K562 (cell line): ENCODE measurements around the gene APOM. TPM values are rescaled to one million over a fixed set of nuclear protein-coding genes. Genes with fewer than 3 reads are reported as not detected.
A peak's percentile ranks its signal among the peaks of the same experiment; 100 is the strongest.

Experiments used
- AFF1 ChIP-seq, 2 experiments: fragments of 450-650 bp; IDR thresholded peaks; 2 replicates each; pipeline ENCODE4 v1.6.1; 2018; ENCODE audit warnings: mild to moderate bottlenecking in 2 of 2, low read depth in 1 of 2; ENCODE audit not compliant: partially characterized antibody in 2 of 2
- CBX5 ChIP-seq: IDR thresholded peaks from 2 replicates; pipeline ENCODE4 v1.6.1; 2014; ENCODE audit warnings: low read depth, borderline replicate concordance
- CREBBP ChIP-seq: IDR thresholded peaks from one replicate; pipeline ENCODE4 v1.6.1; 2012; ENCODE audit warnings: low read depth, mild to moderate bottlenecking, control low read depth, inconsistent platforms, low read length
- GTF2F1 ChIP-seq: IDR thresholded peaks from 2 replicates; pipeline ENCODE4 v1.6.1; 2011; ENCODE audit warnings: low read depth, low read length, improper control_type of control experiment
- KLF10 ChIP-seq: fragments of 250-450 bp; sonication (Bioruptor Pico); IDR thresholded peaks from 2 replicates; pipeline ENCODE4 v1.6.1; 2021; ENCODE audit warnings: matching md5 sums
- MLLT1 ChIP-seq, 2 experiments: fragments of 450-650 bp; IDR thresholded peaks; 2 replicates each; pipeline ENCODE4 v1.6.1; 2016
- PHTF2 ChIP-seq: fragments of 250-450 bp; sonication (Bioruptor Pico); IDR thresholded peaks from 2 replicates; pipeline ENCODE4 v1.5.0; 2021; ENCODE audit warnings: mild to moderate bottlenecking
- RBFOX2 ChIP-seq: fragments of 200-400 bp; formaldehyde crosslinking; IDR thresholded peaks from 2 replicates; pipeline ENCODE4 v1.6.1; 2017; ENCODE audit warnings: low read depth, mild to moderate bottlenecking, low read length, moderate library complexity
- SP2 ChIP-seq: IDR thresholded peaks from 2 replicates; pipeline ENCODE4 v1.6.1; 2011; ENCODE audit warnings: mild to moderate bottlenecking, low read depth, low read length, moderate library complexity; ENCODE audit not compliant: poor library complexity, severe bottlenecking; ENCODE audit errors: extremely low read depth
- TRIM25 ChIP-seq: fragments of 450-650 bp; IDR thresholded peaks from 2 replicates; pipeline ENCODE4 v1.7.0; 2016; ENCODE audit warnings: borderline replicate concordance
- XRCC4 ChIP-seq: IDR thresholded peaks from one replicate; pipeline ENCODE4 v1.6.1; 2011; ENCODE audit not compliant: insufficient read depth, insufficient read length; ENCODE audit errors: extremely low read depth
- XRCC5 ChIP-seq: fragments of 200-400 bp; formaldehyde crosslinking; IDR thresholded peaks from 2 replicates; pipeline ENCODE4 v1.6.1; 2017; ENCODE audit warnings: low read depth, mild to moderate bottlenecking, low read length
- ZNF224 ChIP-seq: sonication (generic); formaldehyde crosslinking; IDR thresholded peaks from 2 replicates; pipeline ENCODE4 v1.8.0; 2022; ENCODE audit warnings: mild to moderate bottlenecking, missing genetic modification reagents
- ZNF280A ChIP-seq: fragments of 450-650 bp; IDR thresholded peaks from 2 replicates; pipeline ENCODE4 v1.6.1; 2018; ENCODE audit warnings: mild to moderate bottlenecking, low read depth; ENCODE audit not compliant: partially characterized antibody
- ZNF644 ChIP-seq: fragments of 200-800 bp; sonication (Bioruptor generic); IDR thresholded peaks from 2 replicates; pipeline ENCODE4 v1.6.1; 2016; ENCODE audit warnings: low read depth, missing genetic modification characterization, missing compliant biosample characterization
- ZNF707 ChIP-seq: fragments of 250-450 bp; sonication (Bioruptor Pico); conservative IDR thresholded peaks from 2 replicates; pipeline ENCODE4 v1.8.0; 2022; ENCODE audit warnings: inconsistent platforms, mild to moderate bottlenecking, moderate library complexity
- polyA plus RNA-seq, 8 experiments: library from polyadenylated mRNA; depleted of rRNA in 4 of 8; stranded (reverse) in 5 of 8; unstranded in 3 of 8; fragments of >200 nt; fragmentation: Nextera tagmentation in 2 of 8; fragmentation: Illumina TruSeq in 1 of 8; extraction: Ambion mirVana in 2 of 8; extraction: Trizol in 1 of 8; gene quantifications; 2 replicates each; pipeline versions ENCODE4 v1.2.1 to v1.2.3, GENCODE V29; 2011 to 2014; ENCODE audit warnings: inconsistent platforms in 1 of 8, missing spikeins in 1 of 8
- total RNA-seq, 7 experiments: library from RNA; depleted of rRNA in 6 of 7; stranded (reverse); fragments of >200 nt in 6 of 7; fragmentation: Illumina TruSeq in 2 of 7; extraction: Trizol in 2 of 7; gene quantifications; 2 replicates each; pipeline versions ENCODE4 v1.2.1 to v1.2.3, GENCODE V29; 2011 to 2021; ENCODE audit warnings: low replicate concordance in 1 of 7

Gene APOM
- total and polyA plus RNA-seq, 9 of the 15 experiments (the other 6 are each of a cell fraction or from before 2014, with no cell fraction given): 5.7 to 24.3 (median 10.4) TPM

- no peak for TF ChIP-seq ZNF707 (CRISPR knock-in tag)
- no peak for TF ChIP-seq KLF10 (CRISPR knock-in tag)
- TF ChIP-seq ZNF224: no peak
- no peak for TF ChIP-seq CREBBP
- no peak for TF ChIP-seq ZNF644 (tag)
- TF ChIP-seq SP2: no peak
- 0 out of 2 replicates have a peak, but pooled peaks have one; percentile 28 for TF ChIP-seq TRIM25
- TF ChIP-seq CBX5: 0 out of 2 replicates have a peak, but pooled peaks have one; percentile 10
- no peak for TF ChIP-seq PHTF2 (CRISPR knock-in tag)
- peak in 1 of 2 experiments; percentile 38; a peak in 1 of 4 replicates for TF ChIP-seq MLLT1 (IDR thresholded peaks at IDR 0.05)
- peak in 1 of 2 experiments; percentile 5 for TF ChIP-seq AFF1 (IDR thresholded peaks at IDR 0.05; ENCODE audit: low read depth in 1 of 2, partially characterized antibody in 2 of 2)
- TF ChIP-seq RBFOX2: 0 out of 2 replicates have a peak, but pooled peaks have one; percentile 23
- no peak for TF ChIP-seq XRCC4
- peak; percentile 4; the same call in 1 of the 2 replicates for TF ChIP-seq XRCC5
- TF ChIP-seq ZNF280A: peak; percentile 23
- no peak for TF ChIP-seq GTF2F1
Measured at GRCh38 chr6:31681135-31681671, 25.5 kb downstream of the APOM start (continued).
